ENCODE data around the gene TGM2. TPM values are rescaled to one million over a fixed set of nuclear protein-coding genes. Genes with fewer than 3 reads are reported as not detected.

TGM2 gene
- total RNA-seq, 1 donor from 2014 or later = 92.8 TPM

DNA sequence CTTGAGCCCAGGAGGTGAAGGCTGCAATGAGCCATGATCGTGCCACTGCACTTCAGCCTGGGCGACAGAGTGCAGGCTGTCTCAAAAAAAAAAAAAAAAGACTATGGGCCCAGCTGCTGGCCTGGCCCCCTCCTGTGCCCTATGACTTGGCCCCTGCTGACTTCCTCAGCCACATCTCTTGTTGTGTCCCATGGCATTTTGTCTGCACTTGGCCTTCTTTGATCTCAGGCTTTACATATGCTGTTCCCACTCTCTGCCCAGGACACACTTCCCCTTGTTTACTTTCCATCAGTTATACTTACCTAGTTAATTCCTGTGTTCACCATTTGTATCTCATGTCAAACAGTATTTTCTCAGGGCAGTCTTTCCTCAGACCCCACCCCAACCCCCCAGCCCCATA is 87.0 kb downstream of the TGM2 start:
- Histone ChIP-seq H3K4me1 (peaks cover 32% of the 10 kb centered on the region), H3K27me3 (no peaks in the 10 kb centered on the region), H3K4me3 (no peak overlapping the region), H3K36me3 (peaks cover 0 to 13% of the 10 kb centered on the region in 2 donors), H3K27ac (no peak overlapping the region), H3K9me3 (no peaks in the 10 kb centered on the region)
- no peak for TF ChIP-seq POLR2AphosphoS5 (IDR thresholded peaks at IDR 0.05; ENCODE audit: insufficient read depth in 1 of 2, low read depth in 1 of 2)
- no peak for TF ChIP-seq POLR2A (IDR thresholded peaks at IDR 0.05)
- TF ChIP-seq, protein P1, sequence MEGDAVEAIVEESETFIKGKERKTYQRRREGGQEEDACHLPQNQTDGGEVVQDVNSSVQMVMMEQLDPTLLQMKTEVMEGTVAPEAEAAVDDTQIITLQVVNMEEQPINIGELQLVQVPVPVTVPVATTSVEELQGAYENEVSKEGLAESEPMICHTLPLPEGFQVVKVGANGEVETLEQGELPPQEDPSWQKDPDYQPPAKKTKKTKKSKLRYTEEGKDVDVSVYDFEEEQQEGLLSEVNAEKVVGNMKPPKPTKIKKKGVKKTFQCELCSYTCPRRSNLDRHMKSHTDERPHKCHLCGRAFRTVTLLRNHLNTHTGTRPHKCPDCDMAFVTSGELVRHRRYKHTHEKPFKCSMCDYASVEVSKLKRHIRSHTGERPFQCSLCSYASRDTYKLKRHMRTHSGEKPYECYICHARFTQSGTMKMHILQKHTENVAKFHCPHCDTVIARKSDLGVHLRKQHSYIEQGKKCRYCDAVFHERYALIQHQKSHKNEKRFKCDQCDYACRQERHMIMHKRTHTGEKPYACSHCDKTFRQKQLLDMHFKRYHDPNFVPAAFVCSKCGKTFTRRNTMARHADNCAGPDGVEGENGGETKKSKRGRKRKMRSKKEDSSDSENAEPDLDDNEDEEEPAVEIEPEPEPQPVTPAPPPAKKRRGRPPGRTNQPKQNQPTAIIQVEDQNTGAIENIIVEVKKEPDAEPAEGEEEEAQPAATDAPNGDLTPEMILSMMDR (IDR thresholded peaks at IDR 0.05) = no peak
- DNase-seq (ENCODE audit: extremely low spot score in 2 of 2) = no peak
- intact Hi-C loops (cut with DNase I) = loop anchor here (5.0 kb wide), 1 partner anchor 34 kb away; no protein-coding TSS in a partner anchor

Small RNA genes lying within 50 kb of the gene (small RNA-seq; reads per million reads assigned to genes)
- not detected for gene RN7SL237P

Other genes with a start within 250 kb of the TGM2 start
- 13.5 TPM for gene TTI1, start 131.8 kb downstream of the TGM2 start, total RNA-seq
- 23.8 TPM for gene RPRD1B, start 131.5 kb downstream of the TGM2 start, total RNA-seq
- 2.7 TPM for gene KIAA1755, start 95.5 kb upstream of the TGM2 start, total RNA-seq
- gene BPI, start 138.9 kb upstream of the TGM2 start, total RNA-seq = not detected
- 0.98 TPM for gene LBP, start 181.2 kb upstream of the TGM2 start, total RNA-seq